Measurements from ENCODE around the gene GLI3.

Gene GLI3

DNA sequence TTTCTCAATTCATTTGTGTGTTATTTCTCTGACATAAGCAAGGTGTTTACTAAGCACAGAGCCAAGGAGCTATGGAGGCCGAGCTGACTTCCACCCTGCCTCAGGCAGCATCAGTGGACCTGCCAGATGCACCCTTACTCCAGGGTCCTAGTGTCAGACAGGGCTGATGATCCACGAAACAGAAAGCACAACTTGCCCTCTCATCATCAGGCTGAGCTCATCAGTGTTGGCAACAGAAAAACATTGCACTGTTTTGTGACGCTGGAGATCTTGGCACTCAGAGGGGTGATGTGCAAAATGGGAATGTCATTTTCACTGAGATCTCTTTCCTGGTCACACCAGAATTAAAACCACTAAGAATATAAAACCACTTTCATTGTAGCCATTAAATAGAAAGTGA, 201.8 kb downstream of the GLI3 start:
- DNase-seq (ENCODE audit: low read depth), result no peak

GRCh38 chr7:42033480-42033879, 203.5 kb downstream of the GLI3 start:
- no peak for DNase-seq (ENCODE audit: low read depth)

DNA sequence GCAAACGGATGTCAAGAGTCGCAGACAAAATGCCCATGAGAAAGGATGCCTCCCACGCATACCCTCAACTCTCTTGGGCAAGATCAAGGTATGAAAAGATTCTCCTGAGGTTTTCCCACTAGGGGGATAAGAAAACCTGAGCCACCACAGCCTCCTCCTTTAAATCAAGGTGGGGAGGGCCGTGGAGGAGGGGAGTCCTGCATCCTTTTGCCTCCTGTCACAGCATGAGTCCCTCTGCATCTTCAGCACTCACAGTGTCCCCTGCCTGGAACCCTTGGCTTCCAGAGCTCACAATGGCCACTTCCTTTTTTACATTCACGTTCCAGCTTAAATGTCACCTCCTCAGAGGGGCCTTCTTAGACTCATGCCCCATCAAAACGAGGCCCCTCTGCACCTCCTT, 207.6 kb downstream of the GLI3 start:
- no peak for DNase-seq (ENCODE audit: low read depth)

GRCh38 chr7:42027521-42027920, 209.5 kb downstream of the GLI3 start:
- DNase-seq (ENCODE audit: low read depth), result no peak

- no peak for DNase-seq (ENCODE audit: low read depth)
These were observed 210.3 kb downstream of the GLI3 start for GRCh38 chr7:42026622-42027197.

DNA sequence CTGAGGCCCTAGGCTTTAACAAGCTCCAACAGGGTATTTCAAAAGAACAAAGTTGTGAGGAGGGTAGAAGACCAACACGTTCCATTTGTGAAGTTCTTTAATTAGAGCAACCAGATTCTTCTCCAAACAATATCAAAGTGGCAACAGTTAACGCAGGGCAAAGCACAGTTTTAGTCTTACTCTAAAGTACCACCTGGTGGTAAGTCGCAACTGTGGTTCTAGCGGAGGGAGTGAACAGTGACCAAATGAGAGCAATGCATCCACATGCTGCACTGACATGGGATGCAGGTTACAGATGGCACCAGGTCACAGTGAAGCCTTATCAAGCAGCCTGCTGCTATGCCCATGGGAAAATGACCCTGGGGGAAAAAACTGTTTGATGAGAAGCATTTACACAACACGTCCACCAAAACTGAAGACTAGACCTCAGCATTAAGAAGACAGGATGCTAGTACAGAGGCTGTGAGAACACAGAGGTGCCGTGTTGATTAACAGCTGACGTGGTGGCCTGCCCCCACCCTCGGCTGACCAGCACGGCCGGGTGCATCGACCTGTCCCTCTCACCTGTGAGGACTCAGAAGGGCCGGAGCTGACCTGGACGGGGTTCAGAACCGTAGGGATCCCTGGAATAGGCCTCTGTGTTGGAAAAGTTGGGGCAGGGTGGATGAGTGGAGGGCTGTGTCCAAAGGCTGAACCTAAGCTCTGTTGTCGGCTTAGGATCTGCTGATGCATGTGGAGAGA, 211.2 kb downstream of the GLI3 start:
- no peak for DNase-seq (ENCODE audit: low read depth)

GRCh38 chr7:42024537-42024936, 212.5 kb downstream of the GLI3 start:
- DNase-seq (ENCODE audit: low read depth), result no peak

- DNase-seq (ENCODE audit: low read depth), result no peak
These were observed 213.7 kb downstream of the GLI3 start for GRCh38 chr7:42023262-42023661.

GRCh38 chr7:42022791-42023190, 214.2 kb downstream of the GLI3 start:
- no peak for DNase-seq (ENCODE audit: low read depth)

DNA sequence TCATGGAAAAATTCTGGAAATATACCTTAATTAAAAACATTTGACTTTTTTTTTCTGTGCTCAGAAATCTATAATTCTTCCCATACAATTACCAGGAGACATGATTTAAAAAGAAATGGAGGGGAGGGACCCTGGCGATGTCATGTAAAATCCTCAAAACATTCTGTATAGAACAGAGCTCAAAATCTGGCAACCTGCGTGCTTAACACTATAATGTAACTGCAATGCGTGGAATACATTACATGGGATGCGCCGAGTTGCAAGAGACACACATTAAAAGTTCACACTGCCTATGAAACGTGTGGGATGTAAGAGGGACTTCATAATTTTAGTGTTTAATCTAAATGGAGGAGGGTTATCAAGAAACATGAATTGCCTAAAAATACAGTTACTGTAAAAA, 215.0 kb downstream of the GLI3 start:
- no peak for DNase-seq (ENCODE audit: low read depth)

GRCh38 chr7:42021631-42022030, 215.4 kb downstream of the GLI3 start:
- DNase-seq (ENCODE audit: low read depth), result no peak

GRCh38 chr7:42020061-42020460, 216.9 kb downstream of the GLI3 start:
- no peak for DNase-seq (ENCODE audit: low read depth)

- no peak for DNase-seq (ENCODE audit: low read depth)
These were observed 219.5 kb downstream of the GLI3 start for GRCh38 chr7:42017349-42017986.

DNA sequence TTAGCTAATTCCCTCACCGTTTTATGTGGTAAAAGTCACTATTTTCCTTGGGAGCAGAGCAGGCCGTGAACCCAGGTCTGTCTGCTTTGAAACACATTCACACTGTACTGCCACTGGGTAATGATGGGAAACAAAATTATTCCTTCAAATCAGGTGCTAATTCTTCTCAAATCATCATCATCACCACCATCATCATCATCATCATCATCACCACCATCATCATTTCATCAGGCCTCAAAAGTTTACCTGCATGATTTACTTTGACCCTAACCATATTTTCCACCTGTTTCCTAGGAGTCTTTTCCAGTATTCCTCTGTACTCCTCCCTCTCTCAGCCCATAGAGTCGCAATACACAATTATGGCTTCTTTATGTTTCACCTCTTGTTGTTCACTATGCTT, 220.5 kb downstream of the GLI3 start:
- no peak for DNase-seq (ENCODE audit: low read depth)

- DNase-seq (ENCODE audit: low read depth), result peak; percentile 47
These were observed 222.1 kb downstream of the GLI3 start for GRCh38 chr7:42014625-42015618.

- DNase-seq (ENCODE audit: low read depth), result no peak
These were observed 224.1 kb downstream of the GLI3 start for GRCh38 chr7:42012786-42013360.

GRCh38 chr7:42012313-42012712, 224.7 kb downstream of the GLI3 start:
- no peak for DNase-seq (ENCODE audit: low read depth)

DNA sequence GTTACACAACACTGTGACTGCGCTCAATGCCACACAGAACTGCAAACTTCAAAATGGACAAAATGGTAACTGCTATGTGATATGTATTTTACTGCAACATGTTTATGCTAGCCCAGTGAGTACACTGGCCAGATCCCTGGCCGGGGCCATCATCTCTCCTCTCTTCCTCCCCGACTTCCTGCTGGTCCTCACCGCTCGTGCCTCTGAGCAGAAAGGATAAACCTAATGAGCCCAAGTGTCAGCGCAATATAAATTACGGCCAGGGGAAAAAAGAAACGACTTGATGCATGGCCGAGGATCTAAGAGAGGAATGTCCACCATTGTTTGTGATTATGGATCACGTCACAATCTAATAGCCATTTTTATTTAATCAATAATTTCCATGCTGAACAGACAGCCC, 225.2 kb downstream of the GLI3 start:
- DNase-seq (ENCODE audit: low read depth), result no peak

DNA sequence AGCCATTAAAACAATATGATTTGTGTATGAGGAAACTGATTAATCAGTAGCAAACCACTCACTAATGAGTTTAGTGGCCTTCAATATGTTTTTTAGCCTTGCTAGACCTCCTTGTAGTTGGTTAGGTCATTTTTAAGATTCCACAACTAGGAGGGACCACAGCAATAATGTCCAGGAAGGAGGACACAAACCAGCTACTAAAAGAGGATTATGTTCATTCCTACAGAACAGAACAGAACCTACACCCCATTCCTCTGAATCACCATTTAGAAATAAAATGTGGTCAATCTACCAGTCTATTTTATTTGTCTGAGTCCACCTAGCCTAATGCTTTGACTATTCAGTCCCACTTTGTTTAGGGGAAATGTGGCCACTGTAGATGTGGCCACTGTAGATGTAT, 226.3 kb downstream of the GLI3 start:
- no peak for DNase-seq (ENCODE audit: low read depth)

DNA sequence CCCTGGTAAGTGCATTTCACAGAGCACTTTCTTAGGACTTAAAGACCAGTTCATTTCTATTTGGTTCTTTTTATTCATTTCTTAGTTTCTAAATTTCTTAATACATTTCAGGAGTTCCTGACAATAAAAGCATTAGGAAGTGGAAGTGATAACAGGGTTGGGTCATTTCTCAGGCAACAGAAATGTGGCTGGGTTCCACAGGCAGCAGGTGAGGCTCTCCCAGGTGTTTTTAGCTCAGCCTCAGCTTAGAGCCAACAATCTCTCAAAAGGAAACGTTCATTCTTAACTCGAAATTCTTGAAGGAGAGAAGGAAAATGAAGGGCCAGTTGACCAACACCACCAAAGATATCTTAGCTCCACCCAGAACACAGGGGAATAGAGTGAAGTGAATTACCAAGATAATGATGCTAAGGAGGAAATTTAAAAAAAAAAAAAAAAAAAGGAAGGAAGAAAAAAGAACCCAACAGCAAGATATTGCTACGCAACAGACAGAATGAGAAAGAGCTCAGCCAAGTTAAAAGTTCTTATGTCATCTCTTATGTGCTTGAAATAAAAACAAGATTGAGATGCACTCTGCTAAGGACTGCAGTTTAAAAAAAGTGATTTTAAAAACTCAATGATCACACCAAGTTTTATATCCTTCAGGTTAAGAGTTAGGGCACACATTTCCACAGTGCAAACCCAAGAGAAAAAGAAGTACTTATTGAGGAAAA, 230.1 kb downstream of the GLI3 start:
- no peak for DNase-seq (ENCODE audit: low read depth)

- no peak for DNase-seq (ENCODE audit: low read depth)
These were observed 234.4 kb downstream of the GLI3 start for GRCh38 chr7:42002654-42003053.

Data from ELR (cell line).